Measurements from ENCODE around the gene KDM4C. TPM values are rescaled to one million over a fixed set of nuclear protein-coding genes. Genes with fewer than 3 reads are reported as not detected.
"Not testable (repeated sequence)": the region's sequence is repeated elsewhere in the genome, so short reads cannot be mapped to it uniquely, and the experiment has no call there.

Gene KDM4C
- total RNA-seq, 4 donors from 2014 or later, result 75.0 to 95.9 (median 88.9) TPM

GRCh38 chr9:6794936-6795335 is 37.2 kb downstream of the KDM4C start:
- DNase-seq, result no peak
- intact Hi-C loops (cut with DNase I; ENCODE audit: low total_unique reads) (no loop called here), in situ Hi-C loops (cut with MboI; ENCODE audit: low pct_ligation_motif_present in 1 of 4, low pct_unique_long_range_greater_than_20kb in 1 of 4, low sequenced_read_pairs in 3 of 4) (no loop called here)
- WGBS, 2 donors (ENCODE audit: low coverage in 1 of 2), result 100% methylated on average over 1 of the region's 1 CpG
- no peaks in the 10 kb centered on the region for H3K9me3 ChIP-seq
- peaks cover 0 to 8% (median 3%) of the 10 kb centered on the region in 4 donors for H3K4me1 ChIP-seq
- no peaks in the 10 kb centered on the region for H3K27me3 ChIP-seq
- H3K27ac ChIP-seq, result no peak overlapping the region
- peaks cover 0 to 12% (median 5%) of the 10 kb centered on the region in 4 donors for H3K36me3 ChIP-seq
- TF ChIP-seq POLR2A (IDR thresholded peaks at IDR 0.05), result no peak
- no peak for TF ChIP-seq POLR2AphosphoS5 (IDR thresholded peaks at IDR 0.05)
- TF ChIP-seq EP300 (IDR thresholded peaks at IDR 0.05; ENCODE audit: low read depth), result no peak
- no peak for TF ChIP-seq CTCF (IDR thresholded peaks at IDR 0.05)
- no peak overlapping the region for H3K4me3 ChIP-seq

- H3K4me1 ChIP-seq, result no peaks in the 10 kb centered on the region
- peak overlapping the region in 1 of 4 donors; percentile 46 for H3K27ac ChIP-seq
- WGBS, 2 donors (ENCODE audit: low coverage in 1 of 2), result 60 to 79% methylated on average over 3 to 4 of the region's 4 CpGs
- intact Hi-C loops (cut with DNase I; ENCODE audit: low total_unique reads), result no loop called here
- H3K36me3 ChIP-seq, result no peaks in the 10 kb centered on the region
- in situ Hi-C loops (cut with MboI; ENCODE audit: low pct_ligation_motif_present in 1 of 4, low pct_unique_long_range_greater_than_20kb in 1 of 4, low sequenced_read_pairs in 3 of 4), result no loop called here
- DNase-seq, result no peak
- H3K9me3 ChIP-seq, result no peaks in the 10 kb centered on the region
- H3K4me3 ChIP-seq, result no peak overlapping the region
- no peaks in the 10 kb centered on the region for H3K27me3 ChIP-seq
- TF ChIP-seq POLR2A (IDR thresholded peaks at IDR 0.05), result no peak
- TF ChIP-seq CTCF (IDR thresholded peaks at IDR 0.05), result no peak
- no peak for TF ChIP-seq EP300 (IDR thresholded peaks at IDR 0.05; ENCODE audit: low read depth)
- TF ChIP-seq POLR2AphosphoS5 (IDR thresholded peaks at IDR 0.05), result no peak
These were observed 45.2 kb downstream of the KDM4C start for GRCh38 chr9:6802926-6803325.

- Histone ChIP-seq H3K27me3 (no peaks in the 10 kb centered on the region), H3K9me3 (no peaks in the 10 kb centered on the region), H3K27ac (no peak overlapping the region), H3K36me3 (no peaks in the 10 kb centered on the region), H3K4me3 (no peak overlapping the region), H3K4me1 (no peaks in the 10 kb centered on the region)
- in situ Hi-C loops (cut with MboI; ENCODE audit: low pct_ligation_motif_present in 1 of 4, low pct_unique_long_range_greater_than_20kb in 1 of 4, low sequenced_read_pairs in 3 of 4), result no loop called here
- intact Hi-C loops (cut with DNase I; ENCODE audit: low total_unique reads), result no loop called here
- no peak for TF ChIP-seq POLR2A (IDR thresholded peaks at IDR 0.05)
- no peak for TF ChIP-seq POLR2AphosphoS5 (IDR thresholded peaks at IDR 0.05)
- TF ChIP-seq CTCF (IDR thresholded peaks at IDR 0.05), result no peak
- no peak for TF ChIP-seq EP300 (IDR thresholded peaks at IDR 0.05; ENCODE audit: low read depth)
- 75 to 78% methylated on average over 1 of the region's 1 CpG for WGBS, 2 donors (ENCODE audit: low coverage in 1 of 2)
- DNase-seq, result no peak
These were observed 47.8 kb downstream of the KDM4C start for GRCh38 chr9:6805532-6805931.

- H3K9me3 ChIP-seq; intact Hi-C loops (cut with DNase I; ENCODE audit: low total_unique reads); H3K36me3 ChIP-seq; in situ Hi-C loops (cut with MboI; ENCODE audit: low pct_ligation_motif_present in 1 of 4, low pct_unique_long_range_greater_than_20kb in 1 of 4, low sequenced_read_pairs in 3 of 4); DNase-seq; H3K27me3 ChIP-seq; H3K4me1 ChIP-seq; H3K27ac ChIP-seq; H3K4me3 ChIP-seq: not testable (repeated sequence)
- 97 to 98% methylated on average over 6 of the region's 6 CpGs for WGBS, 2 donors (ENCODE audit: low coverage in 1 of 2)
These were observed 48.5 kb downstream of the KDM4C start for GRCh38 chr9:6806318-6806717.

- DNase-seq; H3K4me1 ChIP-seq; H3K27ac ChIP-seq; H3K4me3 ChIP-seq; H3K36me3 ChIP-seq; in situ Hi-C loops (cut with MboI; ENCODE audit: low pct_ligation_motif_present in 1 of 4, low pct_unique_long_range_greater_than_20kb in 1 of 4, low sequenced_read_pairs in 3 of 4); intact Hi-C loops (cut with DNase I; ENCODE audit: low total_unique reads); H3K9me3 ChIP-seq; H3K27me3 ChIP-seq: not testable (repeated sequence)
- WGBS, 2 donors (ENCODE audit: low coverage in 1 of 2), result 100% methylated on average over 3 of the region's 30 CpGs; no CpG with 5 or more reads in 1 of the 2 donors
These were observed 49.9 kb downstream of the KDM4C start for GRCh38 chr9:6807669-6808068.
